Panc1 (cell line): Measurements from ENCODE around the gene ZNF76. TPM values are rescaled to one million over a fixed set of nuclear protein-coding genes. Genes with fewer than 3 reads are reported as not detected.

Experiments used
- ATAC-seq: fragments of 200-7000 bp; cut with Tn5 transposase; 2 replicates; pipeline ENCODE4 v1.9.1; 2020; ENCODE audit warnings: mild to moderate bottlenecking, moderate library complexity
- BruUV-seq: library from RNA; stranded (reverse); fragments of 400-500 nt; replicated peaks from 2 replicates; lab custom pipeline; 2021; lab: Mats Ljungman, UMichigan
- CTCF ChIA-PET: fragments of 300-600 bp; sonication (Branson Sonifier 250); formaldehyde crosslinking; loops from one replicate; lab custom pipeline; 2022; ENCODE audit warnings: antibody characterized with exemption; lab: Charles Lee
- POLR2A ChIA-PET: fragments of 300-600 bp; sonication (Branson Sonifier 250); formaldehyde crosslinking; loops from one replicate; lab custom pipeline; 2022; ENCODE audit warnings: antibody characterized with exemption; lab: Charles Lee
- DNase-seq: peaks from one replicate; pipeline ENCODE4 v3.0.0-alpha.2; 2010; ENCODE audit warnings: low read depth, low spot score
- H3K27ac ChIP-seq: 2 replicates; pipeline ENCODE4 v1.5.1; 2011; ENCODE audit warnings: mild to moderate bottlenecking, low read length, inconsistent platforms
- H3K27me3 ChIP-seq: fragments of 200-500 bp; sonication (Bioruptor generic); 2 replicates; pipeline ENCODE4 v1.6.0; 2014; ENCODE audit warnings: low read length, inconsistent platforms; ENCODE audit not compliant: control insufficient read depth, insufficient read depth
- H3K36me3 ChIP-seq: fragments of 200-500 bp; sonication (Bioruptor generic); 2 replicates; pipeline ENCODE4 v1.5.1; 2014; ENCODE audit warnings: inconsistent platforms, mild to moderate bottlenecking, low read length, moderate library complexity; ENCODE audit not compliant: control insufficient read depth, insufficient read depth
- H3K4me1 ChIP-seq: 2 replicates; pipeline ENCODE4 v1.5.1; 2011; ENCODE audit warnings: inconsistent platforms, mild to moderate bottlenecking, low read length, moderate library complexity; ENCODE audit not compliant: control insufficient read depth, insufficient read depth
- H3K4me3 ChIP-seq, 2 experiments: 2 replicates each; pipeline ENCODE4 v1.5.1; 2011 to 2012; ENCODE audit warnings: low read depth in 2 of 2, low read length in 2 of 2, mild to moderate bottlenecking in 2 of 2, inconsistent platforms in 1 of 2, moderate library complexity in 1 of 2
- H3K9me3 ChIP-seq: fragments of 200-500 bp; sonication (Bioruptor generic); 2 replicates; pipeline ENCODE4 v1.5.1; 2014; ENCODE audit warnings: low read depth, mild to moderate bottlenecking, inconsistent platforms, low read length, moderate library complexity; ENCODE audit not compliant: control insufficient read depth, insufficient read depth
- POLR2AphosphoS5 ChIP-seq: IDR thresholded peaks from 2 replicates; pipeline ENCODE4 v1.6.1; 2012; ENCODE audit warnings: mild to moderate bottlenecking, low read depth, low read length, moderate library complexity
- SIN3A ChIP-seq: IDR thresholded peaks from 2 replicates; pipeline ENCODE4 v1.6.1; 2012; ENCODE audit warnings: low read depth, mild to moderate bottlenecking, low read length, moderate library complexity, borderline replicate concordance; ENCODE audit not compliant: insufficient read depth
- TCF7L2 ChIP-seq: IDR thresholded peaks from 2 replicates; pipeline ENCODE4 v1.6.1; 2011; ENCODE audit warnings: mild to moderate bottlenecking, low read depth, low read length, inconsistent platforms
- in situ Hi-C: cut with HindIII; loops from 2 replicates; pipeline ENCODE4 v1.10.0; 2016; ENCODE audit warnings: low sequenced_read_pairs, low pct_unique_long_range_greater_than_20kb
- intact Hi-C: fragments of 100-400 bp; cut with micrococcal nuclease; formaldehyde crosslinking; loops from one replicate; pipeline ENCODE4 v1.10.0; 2022; ENCODE audit not compliant: unreplicated experiment
- total RNA-seq: library from RNA; stranded (reverse); gene quantifications from one replicate; pipeline ENCODE4 v1.2.1, GENCODE V29; 2021; ENCODE audit not compliant: unreplicated experiment
- TF ChIP-seq, protein P1 (sequence below), 2 experiments: IDR thresholded peaks; 2 replicates each; pipeline ENCODE4 v1.6.1; 2011 to 2012; ENCODE audit warnings: low read depth in 2 of 2, control low read depth in 1 of 2, low read length in 1 of 2, mild to moderate bottlenecking in 1 of 2, moderate library complexity in 1 of 2; ENCODE audit not compliant: insufficient read depth in 1 of 2
- TF ChIP-seq, protein P2 (sequence below): fragments of 450-650 bp; IDR thresholded peaks from 2 replicates; pipeline ENCODE4 v1.5.1; 2017; ENCODE audit warnings: mild to moderate bottlenecking

Gene ZNF76
- total RNA-seq, 1 experiment from 2014 or later, result 41.5 TPM

DNA sequence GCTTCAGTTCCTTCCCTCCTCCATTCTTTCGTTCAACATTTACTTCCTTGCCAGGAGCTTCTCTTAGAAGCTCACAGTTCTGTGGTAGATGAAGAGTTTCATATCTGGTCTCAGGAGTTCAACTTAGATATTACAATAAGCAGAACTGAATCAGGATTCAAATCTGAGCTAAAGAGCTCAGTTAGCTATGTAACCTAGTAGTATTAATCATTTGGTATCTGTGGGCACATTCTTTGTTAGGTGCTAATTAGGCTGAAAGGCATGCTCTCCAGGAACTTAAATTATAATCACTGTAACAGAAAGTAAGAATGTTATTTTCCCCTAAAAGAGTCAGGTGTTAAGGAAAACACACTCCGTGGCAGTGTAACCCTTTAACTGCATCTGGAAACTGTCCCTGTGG is 8.4 kb downstream of the ZNF76 start:
- BruUV-seq, result no TSS peak
- Histone ChIP-seq H3K36me3 (no peaks in the 10 kb centered on the region), H3K4me3 (no peak overlapping the region), H3K27me3 (no peaks in the 10 kb centered on the region), H3K27ac (no peak overlapping the region), H3K9me3 (no peaks in the 10 kb centered on the region), H3K4me1 (peaks cover 3% of the 10 kb centered on the region)
- ChIA-PET POLR2A (no interaction called here), CTCF (interaction anchor here (0.6 kb wide), 1 partner anchor 57 kb away, joined by 4 read pairs; no protein-coding TSS in a partner anchor)
- no peak for TF ChIP-seq POLR2AphosphoS5
- TF ChIP-seq, protein P1, sequence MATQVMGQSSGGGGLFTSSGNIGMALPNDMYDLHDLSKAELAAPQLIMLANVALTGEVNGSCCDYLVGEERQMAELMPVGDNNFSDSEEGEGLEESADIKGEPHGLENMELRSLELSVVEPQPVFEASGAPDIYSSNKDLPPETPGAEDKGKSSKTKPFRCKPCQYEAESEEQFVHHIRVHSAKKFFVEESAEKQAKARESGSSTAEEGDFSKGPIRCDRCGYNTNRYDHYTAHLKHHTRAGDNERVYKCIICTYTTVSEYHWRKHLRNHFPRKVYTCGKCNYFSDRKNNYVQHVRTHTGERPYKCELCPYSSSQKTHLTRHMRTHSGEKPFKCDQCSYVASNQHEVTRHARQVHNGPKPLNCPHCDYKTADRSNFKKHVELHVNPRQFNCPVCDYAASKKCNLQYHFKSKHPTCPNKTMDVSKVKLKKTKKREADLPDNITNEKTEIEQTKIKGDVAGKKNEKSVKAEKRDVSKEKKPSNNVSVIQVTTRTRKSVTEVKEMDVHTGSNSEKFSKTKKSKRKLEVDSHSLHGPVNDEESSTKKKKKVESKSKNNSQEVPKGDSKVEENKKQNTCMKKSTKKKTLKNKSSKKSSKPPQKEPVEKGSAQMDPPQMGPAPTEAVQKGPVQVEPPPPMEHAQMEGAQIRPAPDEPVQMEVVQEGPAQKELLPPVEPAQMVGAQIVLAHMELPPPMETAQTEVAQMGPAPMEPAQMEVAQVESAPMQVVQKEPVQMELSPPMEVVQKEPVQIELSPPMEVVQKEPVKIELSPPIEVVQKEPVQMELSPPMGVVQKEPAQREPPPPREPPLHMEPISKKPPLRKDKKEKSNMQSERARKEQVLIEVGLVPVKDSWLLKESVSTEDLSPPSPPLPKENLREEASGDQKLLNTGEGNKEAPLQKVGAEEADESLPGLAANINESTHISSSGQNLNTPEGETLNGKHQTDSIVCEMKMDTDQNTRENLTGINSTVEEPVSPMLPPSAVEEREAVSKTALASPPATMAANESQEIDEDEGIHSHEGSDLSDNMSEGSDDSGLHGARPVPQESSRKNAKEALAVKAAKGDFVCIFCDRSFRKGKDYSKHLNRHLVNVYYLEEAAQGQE (IDR thresholded peaks at IDR 0.05; ENCODE audit: insufficient read depth in 1 of 2, low read depth in 2 of 2, low read length in 1 of 2), result no peak
- TF ChIP-seq TCF7L2, result no peak
- TF ChIP-seq SIN3A, result no peak
- TF ChIP-seq, protein P2, sequence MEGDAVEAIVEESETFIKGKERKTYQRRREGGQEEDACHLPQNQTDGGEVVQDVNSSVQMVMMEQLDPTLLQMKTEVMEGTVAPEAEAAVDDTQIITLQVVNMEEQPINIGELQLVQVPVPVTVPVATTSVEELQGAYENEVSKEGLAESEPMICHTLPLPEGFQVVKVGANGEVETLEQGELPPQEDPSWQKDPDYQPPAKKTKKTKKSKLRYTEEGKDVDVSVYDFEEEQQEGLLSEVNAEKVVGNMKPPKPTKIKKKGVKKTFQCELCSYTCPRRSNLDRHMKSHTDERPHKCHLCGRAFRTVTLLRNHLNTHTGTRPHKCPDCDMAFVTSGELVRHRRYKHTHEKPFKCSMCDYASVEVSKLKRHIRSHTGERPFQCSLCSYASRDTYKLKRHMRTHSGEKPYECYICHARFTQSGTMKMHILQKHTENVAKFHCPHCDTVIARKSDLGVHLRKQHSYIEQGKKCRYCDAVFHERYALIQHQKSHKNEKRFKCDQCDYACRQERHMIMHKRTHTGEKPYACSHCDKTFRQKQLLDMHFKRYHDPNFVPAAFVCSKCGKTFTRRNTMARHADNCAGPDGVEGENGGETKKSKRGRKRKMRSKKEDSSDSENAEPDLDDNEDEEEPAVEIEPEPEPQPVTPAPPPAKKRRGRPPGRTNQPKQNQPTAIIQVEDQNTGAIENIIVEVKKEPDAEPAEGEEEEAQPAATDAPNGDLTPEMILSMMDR, result no peak
- DNase-seq, result no peak
- in situ Hi-C loops, result no loop called here
- no peak for ATAC-seq
- intact Hi-C loops, result no loop called here

DNA sequence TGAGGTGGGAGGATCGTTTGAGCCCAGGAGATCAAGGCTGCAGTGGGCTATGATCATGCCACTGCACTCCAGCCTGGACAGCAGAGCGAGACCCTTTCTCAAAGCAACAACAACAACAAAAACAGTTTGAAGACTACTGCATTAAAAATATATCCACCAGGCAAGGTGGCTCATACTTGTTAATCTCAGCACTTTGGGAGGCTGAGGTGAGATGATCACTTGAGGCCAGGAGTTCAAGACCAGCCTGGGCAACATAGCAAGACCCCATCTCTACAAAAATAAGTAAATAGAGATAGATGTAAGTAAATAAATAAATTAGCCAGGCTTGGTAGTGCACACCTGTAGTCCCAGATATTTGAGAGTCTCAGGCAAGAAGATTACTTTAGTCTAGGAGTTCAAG is 12.5 kb downstream of the ZNF76 start:
- intact Hi-C loops, result no loop called here
- Histone ChIP-seq H3K27me3 (no peaks in the 10 kb centered on the region), H3K27ac (no peak overlapping the region), H3K4me1 (no peaks in the 10 kb centered on the region), H3K4me3 (no peak overlapping the region), H3K9me3 (no peaks in the 10 kb centered on the region), H3K36me3 (no peaks in the 10 kb centered on the region)
- POLR2A ChIA-PET, result no interaction called here
- ATAC-seq (no peak), DNase-seq (no peak)
- in situ Hi-C loops, result no loop called here
- CTCF ChIA-PET, result no interaction called here
- no TSS peak for BruUV-seq
- TF ChIP-seq POLR2AphosphoS5 (no peak), SIN3A (no peak)
- TF ChIP-seq, protein P2, result no peak
- TF ChIP-seq, protein P1 (IDR thresholded peaks at IDR 0.05; ENCODE audit: insufficient read depth in 1 of 2, low read depth in 2 of 2, low read length in 1 of 2), result no peak
